ENCODE results near the gene ACSM2A. TPM values are rescaled to one million over a fixed set of nuclear protein-coding genes. Genes with fewer than 3 reads are reported as not detected.

Gene ACSM2A
- polyA plus RNA-seq, 5 donors, result 0.19 to 0.87 (median 0.62) TPM

Other genes with a start within 250 kb of the ACSM2A start
- under 1 TPM in 2 of 5 donors, not detected in 3; 0.05 to 0.27 TPM for gene GP2, start 124.0 kb upstream of the ACSM2A start, polyA plus RNA-seq (ENCODE audit: insufficient read depth in 1 of 5, insufficient read length in 5 of 5, low replicate concordance in 1 of 5)
- gene UMOD, start 98.8 kb upstream of the ACSM2A start, polyA plus RNA-seq (ENCODE audit: insufficient read depth in 1 of 5, insufficient read length in 5 of 5, low replicate concordance in 1 of 5), result 1 to 10 TPM in 1 of 5 donors, not detected in 4; 1.8 TPM
- gene PDILT, start 46.8 kb upstream of the ACSM2A start, polyA plus RNA-seq (ENCODE audit: insufficient read depth in 1 of 5, insufficient read length in 5 of 5, low replicate concordance in 1 of 5), result not detected
- gene ACSM5, start 42.0 kb upstream of the ACSM2A start, polyA plus RNA-seq (ENCODE audit: insufficient read depth in 1 of 5, insufficient read length in 5 of 5, low replicate concordance in 1 of 5), result under 1 TPM; 0.36 to 0.80 (median 0.74) TPM
- gene ACSM2B, start 124.8 kb downstream of the ACSM2A start, polyA plus RNA-seq (ENCODE audit: insufficient read depth in 1 of 5, insufficient read length in 5 of 5, low replicate concordance in 1 of 5), result 1 to 10 TPM in 3 of 5 donors, under 1 TPM in 2; 0.32 to 1.9 (median 1.0) TPM
- 1 to 10 TPM in 2 of 5 donors, under 1 TPM in 3; 0.82 to 1.6 (median 0.97) TPM for gene ACSM1, start 246.2 kb downstream of the ACSM2A start, polyA plus RNA-seq (ENCODE audit: insufficient read depth in 1 of 5, insufficient read length in 5 of 5, low replicate concordance in 1 of 5)

Measured in right lung (tissue), 5 donors.